SK-N-SH (cell line): ENCODE data around the gene CXCL17. TPM values are rescaled to one million over a fixed set of nuclear protein-coding genes. Genes with fewer than 3 reads are reported as not detected.
"Not testable (repeated sequence)": the region's sequence is repeated elsewhere in the genome, so short reads cannot be mapped to it uniquely, and the experiment has no call there.

ENCODE experiments used
- CTCF ChIA-PET: fragments of 300-600, 350-600 bp; formaldehyde crosslinking; extraction: SDS; loops from one replicate; lab custom pipeline; 2021; lab: Yijun Ruan, JAX
- POLR2A ChIA-PET: fragments of 350-600 bp; sonication (Branson Sonifier 250); formaldehyde crosslinking; extraction: SDS; loops from one replicate; lab custom pipeline; 2020; ENCODE audit warnings: antibody characterized with exemption, inconsistent platforms; lab: Yijun Ruan, JAX
- DNase-seq: peaks from one replicate; pipeline ENCODE4 v3.0.0; 2012
- H2AFZ ChIP-seq: fragments of 200-600 bp; sonication (generic); 2 replicates; pipeline ENCODE4 v1.8.1; 2016; ENCODE audit warnings: antibody characterized with exemption, mild to moderate bottlenecking, low read depth
- H3F3A ChIP-seq: fragments of 200-600 bp; sonication (generic); replicated peaks from 2 replicates; pipeline ENCODE3; 2016; ENCODE audit warnings: antibody characterized with exemption, mild to moderate bottlenecking; ENCODE audit not compliant: insufficient read depth
- H3K27ac ChIP-seq, 2 experiments: fragments of 200-500 bp in 1 of 2; fragments of 200-600 bp in 1 of 2; sonication (Bioruptor generic) in 1 of 2; sonication (generic), shearing (Covaris generic) in 1 of 2; 2 replicates each; pipeline versions ENCODE4 v1.5.1 to v1.6.1; 2014 to 2016; ENCODE audit warnings: low read depth in 2 of 2, inconsistent platforms in 1 of 2, low read length in 1 of 2, mild to moderate bottlenecking in 1 of 2, mixed read lengths in 1 of 2
- H3K27me3 ChIP-seq: fragments of 200-600 bp; sonication (generic), shearing (Covaris generic); 2 replicates; pipeline ENCODE4 v1.6.1; 2016; ENCODE audit warnings: mixed run types; ENCODE audit not compliant: insufficient read depth
- H3K36me3 ChIP-seq, 2 experiments: fragments of 200-500 bp in 1 of 2; fragments of 200-600 bp in 1 of 2; sonication (Bioruptor generic) in 1 of 2; sonication (generic) in 1 of 2; replicated peaks in 1 of 2; 2 replicates each; pipeline versions ENCODE3 to v1.5.1; 2014 to 2016; ENCODE audit warnings: low read length in 1 of 2, mild to moderate bottlenecking in 1 of 2; ENCODE audit not compliant: insufficient read depth in 2 of 2, control insufficient read depth in 1 of 2
- H3K4me1 ChIP-seq, 2 experiments: fragments of 200-500 bp in 1 of 2; fragments of 200-600 bp in 1 of 2; sonication (Bioruptor generic) in 1 of 2; sonication (generic), shearing (Covaris generic) in 1 of 2; 2 replicates each; pipeline versions ENCODE4 v1.5.1 to v1.6.1; 2014 to 2016; ENCODE audit warnings: low read depth in 1 of 2, low read length in 1 of 2, mixed run types in 1 of 2; ENCODE audit not compliant: insufficient read depth in 2 of 2, control insufficient read depth in 1 of 2
- H3K4me2 ChIP-seq: fragments of 200-600 bp; sonication (generic), shearing (Covaris generic); 2 replicates; pipeline ENCODE4 v1.6.1; 2017; ENCODE audit warnings: mixed run types
- H3K4me3 ChIP-seq, 2 experiments: fragments of 200-500 bp in 1 of 2; fragments of 200-600 bp in 1 of 2; sonication (Bioruptor generic) in 1 of 2; sonication (generic), shearing (Covaris generic) in 1 of 2; 2 replicates each; pipeline versions ENCODE4 v1.5.1 to v1.8.1; 2014 to 2016; ENCODE audit warnings: low read depth in 2 of 2, inconsistent platforms in 1 of 2, low read length in 1 of 2, mild to moderate bottlenecking in 1 of 2, mixed read lengths in 1 of 2, moderate library complexity in 1 of 2
- H3K79me2 ChIP-seq: fragments of 200-600 bp; sonication (generic); 2 replicates; pipeline ENCODE4 v1.8.1; 2017; ENCODE audit warnings: mild to moderate bottlenecking; ENCODE audit not compliant: insufficient read depth
- H3K9ac ChIP-seq: fragments of 200-600 bp; sonication (generic); 2 replicates; pipeline ENCODE4 v1.6.1; 2017; ENCODE audit warnings: mixed run types
- H3K9me2 ChIP-seq: fragments of 200-600 bp; sonication (generic); 2 replicates; pipeline ENCODE4 v1.6.1; 2017; ENCODE audit warnings: mixed run types
- H3K9me3 ChIP-seq: fragments of 200-600 bp; sonication (generic); 2 replicates; pipeline ENCODE4 v1.6.1; 2017; ENCODE audit warnings: mixed run types, mild to moderate bottlenecking, moderate library complexity
- H4K20me1 ChIP-seq: fragments of 200-600 bp; sonication (generic); 2 replicates; pipeline ENCODE4 v1.6.1; 2017; ENCODE audit warnings: mild to moderate bottlenecking, mixed run types; ENCODE audit not compliant: insufficient read depth
- CHD2 ChIP-seq: fragments of 150-350 bp; IDR thresholded peaks from 2 replicates; pipeline ENCODE4 v1.6.1; 2018; ENCODE audit warnings: low read length; ENCODE audit not compliant: partially characterized antibody
- EP300 ChIP-seq, 2 experiments: IDR thresholded peaks; 2 replicates each; pipeline versions ENCODE4 v1.4.0 to v1.6.1; 2012; ENCODE audit warnings: borderline replicate concordance in 1 of 2, low read depth in 1 of 2, low read length in 1 of 2
- EZH2phosphoT487 ChIP-seq: fragments of 200-600 bp; sonication (generic); IDR thresholded peaks from 2 replicates; pipeline ENCODE4 v1.6.1; 2017; ENCODE audit warnings: low read depth, mixed run types, mild to moderate bottlenecking, antibody characterized with exemption, moderate library complexity, borderline replicate concordance
- FOXM1 ChIP-seq: IDR thresholded peaks from 2 replicates; pipeline ENCODE4 v1.4.0; 2012; ENCODE audit warnings: low read depth, mild to moderate bottlenecking
- MEF2A ChIP-seq: IDR thresholded peaks from 2 replicates; pipeline ENCODE4 v1.4.0; 2012; ENCODE audit warnings: low read depth, borderline replicate concordance
- MXI1 ChIP-seq: IDR thresholded peaks from 2 replicates; pipeline ENCODE4 v1.6.1; 2012; ENCODE audit warnings: mild to moderate bottlenecking, low read depth, low read length, improper control_type of control experiment
- POLR2AphosphoS5 ChIP-seq: IDR thresholded peaks from 2 replicates; pipeline ENCODE4 v1.6.1; 2012; ENCODE audit warnings: low read depth, low read length
- RXRA ChIP-seq: IDR thresholded peaks from 2 replicates; pipeline ENCODE4 v1.4.0; 2012; ENCODE audit warnings: low read depth, mild to moderate bottlenecking, borderline replicate concordance
- SIN3A ChIP-seq: IDR thresholded peaks from 2 replicates; pipeline ENCODE4 v1.6.1; 2012; ENCODE audit warnings: low read depth, mild to moderate bottlenecking, low read length, moderate library complexity, borderline replicate concordance
- SMC3 ChIP-seq: IDR thresholded peaks from 2 replicates; pipeline ENCODE4 v1.6.1; 2012; ENCODE audit warnings: low read depth, low read length, improper control_type of control experiment
- TAF1 ChIP-seq: IDR thresholded peaks from 2 replicates; pipeline ENCODE4 v1.6.1; 2012; ENCODE audit warnings: low read depth, mild to moderate bottlenecking, low read length, moderate library complexity, borderline replicate concordance
- WGBS: methylation state at CpG from one replicate; pipeline ENCODE4 v1.1.6; 2017; ENCODE audit warnings: low lambda C conversion rate; 5-methylcytosine and 5-hydroxymethylcytosine counted together
- polyA plus RNA-seq, 3 experiments: library from polyadenylated mRNA; depleted of rRNA; stranded (reverse); fragments of >200 nt; gene quantifications; 2 replicates each; pipeline ENCODE4 v1.2.3, GENCODE V29; 2012
- TF ChIP-seq, protein P1 (sequence below): fragments of 150-350 bp; IDR thresholded peaks from 2 replicates; pipeline ENCODE4 v1.6.1; 2016; ENCODE audit warnings: mild to moderate bottlenecking, low read depth, low read length
- TF ChIP-seq, protein P2 (sequence below): fragments of 200-600 bp; sonication (generic); IDR thresholded peaks from 2 replicates; pipeline ENCODE4 v1.6.1; 2017; ENCODE audit warnings: antibody characterized with exemption, mild to moderate bottlenecking, moderate library complexity
- TF ChIP-seq, protein P3 (sequence below): IDR thresholded peaks from 2 replicates; pipeline ENCODE4 v1.4.0; 2012; ENCODE audit warnings: low read depth, borderline replicate concordance

The CXCL17 gene
- polyA plus RNA-seq, 1 of the 3 experiments (the other 2 are of a cell fraction) = not detected

DNA sequence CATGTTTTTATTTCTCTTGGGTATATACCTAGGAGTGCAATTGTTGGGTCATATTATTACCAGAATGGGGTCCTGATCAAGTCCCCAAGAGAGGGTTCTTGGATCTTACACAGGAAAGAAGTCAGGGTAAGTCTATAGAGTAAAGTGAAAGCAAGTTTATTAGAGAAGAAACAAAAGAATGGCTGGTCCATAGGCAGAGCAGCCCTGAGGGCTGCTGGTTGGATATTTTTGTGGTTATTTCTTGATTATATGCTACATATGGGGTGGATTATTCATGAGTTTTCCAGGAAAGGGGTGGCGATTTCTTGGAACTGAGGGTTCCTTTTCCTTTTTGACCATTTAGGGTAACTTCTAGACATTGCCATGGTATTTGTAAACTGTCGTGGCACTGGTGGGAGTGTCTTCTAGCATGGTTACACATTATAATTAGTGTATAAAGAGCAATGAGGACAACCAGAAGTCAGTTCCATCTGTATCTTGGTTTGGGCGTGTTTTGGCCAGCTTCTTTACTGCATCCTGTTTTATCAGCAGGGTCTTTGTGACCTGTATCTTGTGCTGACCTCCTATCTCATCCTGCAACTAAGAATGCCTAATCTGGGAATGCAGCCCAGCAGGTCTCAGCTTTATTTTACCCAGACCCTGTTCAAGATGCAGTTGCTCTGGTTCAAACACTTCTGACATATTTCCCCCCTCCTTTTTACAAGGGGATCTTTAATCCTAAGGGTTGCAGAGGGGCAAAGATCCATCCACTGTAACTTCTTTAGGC, 44.5 kb upstream of the CXCL17 start:
- TF ChIP-seq EP300 (IDR thresholded peaks at IDR 0.05; ENCODE audit: borderline replicate concordance in 1 of 2, low read depth in 1 of 2, low read length in 1 of 2) = no peak
- TF ChIP-seq MEF2A = no peak
- TF ChIP-seq SIN3A = no peak
- TF ChIP-seq, protein P1, sequence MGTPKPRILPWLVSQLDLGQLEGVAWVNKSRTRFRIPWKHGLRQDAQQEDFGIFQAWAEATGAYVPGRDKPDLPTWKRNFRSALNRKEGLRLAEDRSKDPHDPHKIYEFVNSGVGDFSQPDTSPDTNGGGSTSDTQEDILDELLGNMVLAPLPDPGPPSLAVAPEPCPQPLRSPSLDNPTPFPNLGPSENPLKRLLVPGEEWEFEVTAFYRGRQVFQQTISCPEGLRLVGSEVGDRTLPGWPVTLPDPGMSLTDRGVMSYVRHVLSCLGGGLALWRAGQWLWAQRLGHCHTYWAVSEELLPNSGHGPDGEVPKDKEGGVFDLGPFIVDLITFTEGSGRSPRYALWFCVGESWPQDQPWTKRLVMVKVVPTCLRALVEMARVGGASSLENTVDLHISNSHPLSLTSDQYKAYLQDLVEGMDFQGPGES = no peak
- TF ChIP-seq CHD2 = no peak
- TF ChIP-seq FOXM1 = no peak
- no peak for TF ChIP-seq RXRA
- TF ChIP-seq, protein P2, sequence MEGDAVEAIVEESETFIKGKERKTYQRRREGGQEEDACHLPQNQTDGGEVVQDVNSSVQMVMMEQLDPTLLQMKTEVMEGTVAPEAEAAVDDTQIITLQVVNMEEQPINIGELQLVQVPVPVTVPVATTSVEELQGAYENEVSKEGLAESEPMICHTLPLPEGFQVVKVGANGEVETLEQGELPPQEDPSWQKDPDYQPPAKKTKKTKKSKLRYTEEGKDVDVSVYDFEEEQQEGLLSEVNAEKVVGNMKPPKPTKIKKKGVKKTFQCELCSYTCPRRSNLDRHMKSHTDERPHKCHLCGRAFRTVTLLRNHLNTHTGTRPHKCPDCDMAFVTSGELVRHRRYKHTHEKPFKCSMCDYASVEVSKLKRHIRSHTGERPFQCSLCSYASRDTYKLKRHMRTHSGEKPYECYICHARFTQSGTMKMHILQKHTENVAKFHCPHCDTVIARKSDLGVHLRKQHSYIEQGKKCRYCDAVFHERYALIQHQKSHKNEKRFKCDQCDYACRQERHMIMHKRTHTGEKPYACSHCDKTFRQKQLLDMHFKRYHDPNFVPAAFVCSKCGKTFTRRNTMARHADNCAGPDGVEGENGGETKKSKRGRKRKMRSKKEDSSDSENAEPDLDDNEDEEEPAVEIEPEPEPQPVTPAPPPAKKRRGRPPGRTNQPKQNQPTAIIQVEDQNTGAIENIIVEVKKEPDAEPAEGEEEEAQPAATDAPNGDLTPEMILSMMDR = no peak
- TF ChIP-seq TAF1 = no peak
- no peak for TF ChIP-seq POLR2AphosphoS5
- no peak for TF ChIP-seq SMC3
- TF ChIP-seq EZH2phosphoT487 = no peak
- TF ChIP-seq, protein P3, sequence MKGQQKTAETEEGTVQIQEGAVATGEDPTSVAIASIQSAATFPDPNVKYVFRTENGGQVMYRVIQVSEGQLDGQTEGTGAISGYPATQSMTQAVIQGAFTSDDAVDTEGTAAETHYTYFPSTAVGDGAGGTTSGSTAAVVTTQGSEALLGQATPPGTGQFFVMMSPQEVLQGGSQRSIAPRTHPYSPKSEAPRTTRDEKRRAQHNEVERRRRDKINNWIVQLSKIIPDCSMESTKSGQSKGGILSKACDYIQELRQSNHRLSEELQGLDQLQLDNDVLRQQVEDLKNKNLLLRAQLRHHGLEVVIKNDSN = no peak
- TF ChIP-seq MXI1 = no peak
- Histone ChIP-seq H4K20me1 (no peaks in the 10 kb centered on the region), H3K9ac (no peak overlapping the region), H3F3A (no peaks in the 10 kb centered on the region), H3K79me2 (no peaks in the 10 kb centered on the region), H3K9me3 (no peaks in the 10 kb centered on the region), H3K4me1 (no peaks in the 10 kb centered on the region), H3K27ac (no peak overlapping the region), H3K9me2 (no peaks in the 10 kb centered on the region), H3K4me3 (no peak overlapping the region), H3K4me2 (no peak overlapping the region), H2AFZ (no peak overlapping the region), H3K27me3 (no peaks in the 10 kb centered on the region), H3K36me3 (no peaks in the 10 kb centered on the region)
- POLR2A ChIA-PET = no interaction called here
- CTCF ChIA-PET = interaction anchor here (1.2 to 1.6 kb wide), 2 partner anchors 10 to 43 kb away, joined by 4 read pairs; no protein-coding TSS in a partner anchor
- 60% methylated on average over 3 of the region's 3 CpGs for WGBS
- DNase-seq = no peak

DNA sequence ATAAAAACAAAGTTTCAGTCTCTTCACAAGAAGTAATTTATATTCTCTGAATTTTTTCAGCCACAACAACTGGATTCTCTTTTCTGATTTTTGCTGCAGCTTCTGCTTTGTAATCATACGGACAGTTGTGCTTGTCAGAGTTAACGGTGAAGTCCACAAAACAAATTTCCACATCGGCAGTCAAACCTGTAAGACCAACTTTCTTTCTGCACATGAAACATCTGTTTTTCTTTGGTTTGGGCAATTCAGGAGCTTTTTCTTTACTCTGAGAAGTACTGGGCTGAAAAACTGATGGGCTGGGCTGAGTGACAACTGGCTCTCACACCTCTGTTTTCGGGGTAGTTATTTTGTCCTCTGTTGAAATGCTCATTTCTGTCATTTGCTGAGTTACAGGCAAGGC, 42.3 kb upstream of the CXCL17 start:
- CTCF ChIA-PET = interaction anchor here (0.7 to 1.9 kb wide), 2 partner anchors 44 to 518 kb away, joined by 4 to 8 read pairs; partner anchors contain the start of gene CEACAM1
- H3K27me3 ChIP-seq, H3K36me3 ChIP-seq, POLR2A ChIA-PET, H3K9ac ChIP-seq, H4K20me1 ChIP-seq, H3K9me3 ChIP-seq, H3K27ac ChIP-seq, H3K4me1 ChIP-seq, H3K4me3 ChIP-seq, DNase-seq, H3K9me2 ChIP-seq, H3K79me2 ChIP-seq, H3K4me2 ChIP-seq, H3F3A ChIP-seq, H2AFZ ChIP-seq: not testable (repeated sequence)
- 91% methylated on average over 4 of the region's 4 CpGs for WGBS
